Fibroblast of mammary gland (primary cell): Measurements from ENCODE around the gene ZER1.
A peak's percentile ranks its signal among the peaks of the same experiment; 100 is the strongest.

Source experiments
- DNase-seq: peaks from one replicate; pipeline ENCODE4 v3.0.0-alpha.2; 2010; ENCODE audit warnings: low read depth
- H3K4me3 ChIP-seq: 2 replicates; pipeline ENCODE4 v1.5.1; 2011; ENCODE audit warnings: low read depth, mild to moderate bottlenecking, low read length, moderate library complexity; ENCODE audit not compliant: control insufficient read depth
- CTCF ChIP-seq: conservative IDR thresholded peaks from 2 replicates; pipeline ENCODE4 v1.5.1; 2011; ENCODE audit warnings: low read depth, low read length, inconsistent platforms; ENCODE audit not compliant: control insufficient read depth, insufficient read depth

ZER1 gene

GRCh38 chr9:128729766-128730517 is 41.8 kb downstream of the ZER1 start:
- H3K4me3 ChIP-seq, result no peak overlapping the region
- no peak for TF ChIP-seq CTCF
- no peak for DNase-seq

GRCh38 chr9:128729302-128729701 is 42.4 kb downstream of the ZER1 start:
- no peak for TF ChIP-seq CTCF
- H3K4me3 ChIP-seq, result no peak overlapping the region
- DNase-seq, result no peak

GRCh38 chr9:128728298-128728697 is 43.4 kb downstream of the ZER1 start:
- no peak for DNase-seq
- TF ChIP-seq CTCF, result no peak
- H3K4me3 ChIP-seq, result no peak overlapping the region

GRCh38 chr9:128727640-128728248 is 44.0 kb downstream of the ZER1 start:
- TF ChIP-seq CTCF, result no peak
- H3K4me3 ChIP-seq, result no peak overlapping the region
- DNase-seq, result no peak

- peak overlapping the region; percentile 70 for H3K4me3 ChIP-seq
- peak; percentile 92 for DNase-seq
- TF ChIP-seq CTCF, result peak; percentile 4
Observed at GRCh38 chr9:128724744-128725211, 46.9 kb downstream of the ZER1 start.

GRCh38 chr9:128723866-128724743 is 47.6 kb downstream of the ZER1 start, which contains the start of gene ZDHHC12:
Gene ZDHHC12, minus strand, starts transcription at chr9:128724127. Its CDS starts 34 bp downstream, at chr9:128724093.
- no peak for TF ChIP-seq CTCF
- peak; percentile 87 for DNase-seq
- peak within 1 kb of the TSS; percentile 70 for H3K4me3 ChIP-seq
